Activated naive CD4-positive, alpha-beta T cell treated with anti-CD3 and anti-CD28 coated beads, Interleukin-2, amount 10 ng/mL, durations not matched to agents 7 days and 5 days (primary cell): Measurements from ENCODE around the gene LCLAT1.
A peak's percentile ranks its signal among the peaks of the same experiment; 100 is the strongest.
"Not testable (repeated sequence)": the region's sequence is repeated elsewhere in the genome, so short reads cannot be mapped to it uniquely, and the experiment has no call there.

Experiments used
- CTCF ChIA-PET: fragments of 350-600 bp; sonication (Branson Sonifier 250); formaldehyde crosslinking; loops from one replicate; lab custom pipeline; 2021; ENCODE audit warnings: antibody characterized with exemption; lab: Charles Lee
- DNase-seq: peaks from one replicate; pipeline ENCODE4 v3.0.0-alpha.2; 2020
- H3K27ac Mint-ChIP-seq: one replicate; pipeline ENCODE4 v1.8.0; 2021; ENCODE audit warnings: mild to moderate bottlenecking, moderate library complexity, mixed read lengths
- H3K27me3 Mint-ChIP-seq: one replicate; pipeline ENCODE4 v1.8.0; 2021; ENCODE audit warnings: mild to moderate bottlenecking, mixed read lengths
- H3K36me3 Mint-ChIP-seq: one replicate; pipeline ENCODE4 v1.8.0; 2021; ENCODE audit warnings: mixed read lengths
- H3K4me1 Mint-ChIP-seq: one replicate; pipeline ENCODE4 v1.8.0; 2021; ENCODE audit warnings: mixed read lengths
- H3K4me3 Mint-ChIP-seq: one replicate; pipeline ENCODE4 v1.8.0; 2021; ENCODE audit warnings: mild to moderate bottlenecking, moderate library complexity, mixed read lengths
- H3K9me3 Mint-ChIP-seq: one replicate; pipeline ENCODE4 v1.8.0; 2021; ENCODE audit warnings: mixed read lengths

The LCLAT1 gene

DNA sequence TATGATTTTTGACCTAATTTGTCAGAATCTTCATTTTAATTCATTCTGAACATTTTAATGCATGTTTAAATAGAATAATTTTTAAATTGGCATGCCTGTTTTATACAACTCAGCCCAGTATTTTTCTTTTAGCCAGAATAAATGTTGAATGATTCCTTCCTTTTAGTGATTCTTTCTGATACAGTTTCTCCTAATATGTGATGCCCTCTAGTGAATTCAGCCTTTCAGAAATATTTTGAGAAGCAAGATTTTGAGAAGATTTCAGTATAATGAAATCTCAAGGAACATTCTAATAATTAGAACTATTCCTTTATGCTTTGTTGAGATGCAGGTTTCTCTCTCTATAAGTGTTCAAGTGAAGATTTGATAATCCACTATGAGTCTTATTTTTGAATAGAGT, 28.5 kb downstream of the LCLAT1 start:
- no peak overlapping the region for H3K4me3 Mint-ChIP-seq
- H3K27me3 Mint-ChIP-seq: no peaks in the 10 kb centered on the region
- no peak overlapping the region for H3K27ac Mint-ChIP-seq
- CTCF ChIA-PET: interaction anchor here (0.7 to 4.0 kb wide), 10 partner anchors 9 to 311 kb away, joined by 3 to 17 read pairs (median 4); no protein-coding TSS in a partner anchor
- H3K36me3 Mint-ChIP-seq: peaks cover 4% of the 10 kb centered on the region
- peaks cover 3% of the 10 kb centered on the region for H3K4me1 Mint-ChIP-seq
- no peak for DNase-seq
- no peaks in the 10 kb centered on the region for H3K9me3 Mint-ChIP-seq

DNA sequence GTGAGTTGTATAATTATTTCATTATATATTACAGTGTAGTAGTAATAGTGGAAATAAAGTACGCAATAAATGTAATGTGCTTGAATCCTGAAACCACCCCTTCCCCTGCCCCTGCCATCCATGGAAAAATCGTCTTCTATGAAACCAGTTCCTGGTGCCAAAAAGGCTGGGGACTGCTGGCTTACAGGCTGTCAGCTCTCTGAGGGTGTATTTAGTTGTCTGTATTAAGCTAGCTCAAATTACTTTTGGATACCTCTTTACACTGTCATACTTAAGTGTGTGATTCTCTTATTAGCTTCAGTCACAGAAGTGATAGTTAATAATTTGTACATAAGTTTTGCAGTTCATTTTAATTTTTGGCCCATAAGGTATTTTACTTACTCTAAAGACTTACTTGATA, 29.6 kb downstream of the LCLAT1 start:
- H3K36me3 Mint-ChIP-seq: peaks cover 8% of the 10 kb centered on the region
- peaks cover 1% of the 10 kb centered on the region for H3K4me1 Mint-ChIP-seq
- no peak overlapping the region for H3K4me3 Mint-ChIP-seq
- no peak for DNase-seq
- no peaks in the 10 kb centered on the region for H3K9me3 Mint-ChIP-seq
- no peaks in the 10 kb centered on the region for H3K27me3 Mint-ChIP-seq
- CTCF ChIA-PET: interaction anchor here (1.2 to 4.0 kb wide), 5 partner anchors 141 to 312 kb away, joined by 3 to 17 read pairs (median 6); no protein-coding TSS in a partner anchor
- no peak overlapping the region for H3K27ac Mint-ChIP-seq

GRCh38 chr2:30480703-30481322, 33.8 kb downstream of the LCLAT1 start:
- H3K9me3 Mint-ChIP-seq: no peaks in the 10 kb centered on the region
- H3K27ac Mint-ChIP-seq: no peak overlapping the region
- H3K4me3 Mint-ChIP-seq: no peak overlapping the region

GRCh38 chr2:30481323-30481800, 34.3 kb downstream of the LCLAT1 start:
- CTCF ChIA-PET: interaction anchor here (0.6 kb wide), 1 partner anchor 60 kb away, joined by 3 read pairs; no protein-coding TSS in a partner anchor
- no peak for DNase-seq
- Mint-ChIP-seq H3K36me3 (peaks cover 12% of the 10 kb centered on the region), H3K9me3 (no peaks in the 10 kb centered on the region), H3K27me3 (no peaks in the 10 kb centered on the region), H3K27ac (no peak overlapping the region), H3K4me3 (no peak overlapping the region), H3K4me1 (no peaks in the 10 kb centered on the region)

More at GRCh38 chr2:30480703-30481322, 33.8 kb downstream of the LCLAT1 start:
- peaks cover 12% of the 10 kb centered on the region for H3K36me3 Mint-ChIP-seq
- CTCF ChIA-PET: interaction anchor here (0.6 to 1.2 kb wide), 2 partner anchors 59 to 316 kb away, joined by 3 read pairs; no protein-coding TSS in a partner anchor
- H3K27me3 Mint-ChIP-seq: no peaks in the 10 kb centered on the region
- DNase-seq: no peak
- no peaks in the 10 kb centered on the region for H3K4me1 Mint-ChIP-seq

DNA sequence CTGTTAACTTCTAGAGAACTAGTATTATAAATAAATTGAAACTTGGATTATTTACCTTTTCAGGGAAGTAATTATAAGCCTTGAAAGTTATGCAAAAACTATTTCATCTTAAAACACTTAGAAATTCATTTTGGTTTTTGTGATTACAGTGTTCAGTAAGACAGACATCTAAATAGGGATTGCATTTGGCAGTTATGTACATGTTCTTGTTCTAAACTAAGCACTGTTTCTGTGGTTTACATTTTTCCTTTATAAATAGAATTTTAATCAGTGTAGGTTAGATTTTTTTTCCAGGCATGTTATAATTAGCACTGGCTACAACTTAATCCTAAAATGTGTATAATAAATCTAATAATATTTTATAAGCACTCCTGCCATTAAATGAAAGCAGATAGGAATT, 35.0 kb downstream of the LCLAT1 start:
- no peaks in the 10 kb centered on the region for H3K4me1 Mint-ChIP-seq
- DNase-seq: no peak
- no peak overlapping the region for H3K27ac Mint-ChIP-seq
- no peaks in the 10 kb centered on the region for H3K27me3 Mint-ChIP-seq
- H3K4me3 Mint-ChIP-seq: no peak overlapping the region
- peaks cover 12% of the 10 kb centered on the region for H3K36me3 Mint-ChIP-seq
- H3K9me3 Mint-ChIP-seq: no peaks in the 10 kb centered on the region
- CTCF ChIA-PET: no interaction called here

GRCh38 chr2:30484145-30484544, 37.1 kb downstream of the LCLAT1 start:
- no peak for DNase-seq
- Mint-ChIP-seq H3K9me3 (no peaks in the 10 kb centered on the region), H3K36me3 (peaks cover 8% of the 10 kb centered on the region), H3K27ac (no peak overlapping the region), H3K27me3 (no peaks in the 10 kb centered on the region), H3K4me3 (no peak overlapping the region), H3K4me1 (peaks cover 3% of the 10 kb centered on the region)
- CTCF ChIA-PET: no interaction called here

GRCh38 chr2:30484995-30485394, 37.9 kb downstream of the LCLAT1 start:
- no peak overlapping the region for H3K27ac Mint-ChIP-seq
- H3K4me3 Mint-ChIP-seq: no peak overlapping the region
- no peaks in the 10 kb centered on the region for H3K9me3 Mint-ChIP-seq
- H3K4me1 Mint-ChIP-seq: peaks cover 3% of the 10 kb centered on the region
- CTCF ChIA-PET: no interaction called here
- no peaks in the 10 kb centered on the region for H3K27me3 Mint-ChIP-seq
- no peak for DNase-seq
- peaks cover 13% of the 10 kb centered on the region for H3K36me3 Mint-ChIP-seq

GRCh38 chr2:30486655-30487054, 39.6 kb downstream of the LCLAT1 start:
- Mint-ChIP-seq H3K9me3 (no peaks in the 10 kb centered on the region), H3K4me1 (peaks cover 3% of the 10 kb centered on the region), H3K27ac (no peak overlapping the region), H3K36me3 (peaks cover 9% of the 10 kb centered on the region), H3K4me3 (no peak overlapping the region), H3K27me3 (no peaks in the 10 kb centered on the region)
- no peak for DNase-seq
- CTCF ChIA-PET: no interaction called here

GRCh38 chr2:30487603-30488002, 40.6 kb downstream of the LCLAT1 start:
- H3K9me3 Mint-ChIP-seq: no peaks in the 10 kb centered on the region
- no peaks in the 10 kb centered on the region for H3K27me3 Mint-ChIP-seq
- CTCF ChIA-PET: no interaction called here
- H3K36me3 Mint-ChIP-seq: peaks cover 8% of the 10 kb centered on the region
- H3K27ac Mint-ChIP-seq: no peak overlapping the region
- no peak overlapping the region for H3K4me3 Mint-ChIP-seq
- peaks cover 3% of the 10 kb centered on the region for H3K4me1 Mint-ChIP-seq
- no peak for DNase-seq

- Mint-ChIP-seq H3K4me1 (peaks cover 3% of the 10 kb centered on the region), H3K9me3 (no peaks in the 10 kb centered on the region), H3K27me3 (no peaks in the 10 kb centered on the region), H3K36me3 (peaks cover 6% of the 10 kb centered on the region), H3K27ac (no peak overlapping the region), H3K4me3 (no peak overlapping the region)
- no peak for DNase-seq
- CTCF ChIA-PET: no interaction called here
These were observed 41.1 kb downstream of the LCLAT1 start for GRCh38 chr2:30488012-30488659.

GRCh38 chr2:30491225-30491624, 44.2 kb downstream of the LCLAT1 start:
- H3K4me1 Mint-ChIP-seq: peaks cover 5% of the 10 kb centered on the region
- H3K27me3 Mint-ChIP-seq: no peaks in the 10 kb centered on the region
- peaks cover 7% of the 10 kb centered on the region for H3K9me3 Mint-ChIP-seq
- H3K4me3 Mint-ChIP-seq: no peak overlapping the region
- peaks cover 4% of the 10 kb centered on the region for H3K36me3 Mint-ChIP-seq
- H3K27ac Mint-ChIP-seq: no peak overlapping the region
- CTCF ChIA-PET: no interaction called here
- DNase-seq: no peak

- Mint-ChIP-seq H3K27me3 (no peaks in the 10 kb centered on the region), H3K4me3 (no peak overlapping the region), H3K27ac (no peak overlapping the region), H3K36me3 (peaks cover 7% of the 10 kb centered on the region), H3K9me3 (peaks cover 13% of the 10 kb centered on the region), H3K4me1 (peaks cover 5% of the 10 kb centered on the region)
- no peak for DNase-seq
- CTCF ChIA-PET: interaction anchor here (0.7 kb wide), 1 partner anchor 18 kb away, joined by 3 read pairs; no protein-coding TSS in a partner anchor
These were observed 45.1 kb downstream of the LCLAT1 start for GRCh38 chr2:30492185-30492584.

DNA sequence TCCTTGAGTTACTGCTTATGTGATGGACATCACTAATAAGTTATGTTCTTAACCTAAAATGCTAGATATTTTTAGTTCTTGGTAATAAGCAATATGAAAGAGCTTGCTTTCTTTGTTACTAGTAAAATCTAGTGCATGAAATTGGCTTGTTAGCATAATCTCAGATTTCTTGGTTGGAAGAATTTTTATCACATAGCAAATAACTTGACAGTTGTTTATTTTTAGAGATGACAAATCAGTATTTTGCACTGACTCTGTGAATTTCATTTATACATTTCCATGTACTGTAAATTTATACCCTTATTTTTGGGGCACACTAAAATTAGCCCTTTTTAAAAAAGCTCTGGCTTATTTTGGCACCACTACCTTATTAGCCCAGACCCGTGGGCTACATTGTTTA, 45.6 kb downstream of the LCLAT1 start:
- H3K9me3 Mint-ChIP-seq: peaks cover 14% of the 10 kb centered on the region
- no peak overlapping the region for H3K4me3 Mint-ChIP-seq
- peaks cover 9% of the 10 kb centered on the region for H3K36me3 Mint-ChIP-seq
- CTCF ChIA-PET: interaction anchor here (0.7 kb wide), 1 partner anchor 17 kb away, joined by 3 read pairs; no protein-coding TSS in a partner anchor
- no peak overlapping the region for H3K27ac Mint-ChIP-seq
- DNase-seq: no peak
- H3K27me3 Mint-ChIP-seq: no peaks in the 10 kb centered on the region
- peaks cover 5% of the 10 kb centered on the region for H3K4me1 Mint-ChIP-seq

GRCh38 chr2:30493440-30493839, 46.4 kb downstream of the LCLAT1 start:
- DNase-seq: no peak
- Mint-ChIP-seq H3K36me3 (peaks cover 14% of the 10 kb centered on the region), H3K4me3 (no peak overlapping the region), H3K4me1 (peaks cover 5% of the 10 kb centered on the region), H3K27me3 (no peaks in the 10 kb centered on the region), H3K9me3 (peaks cover 22% of the 10 kb centered on the region), H3K27ac (no peak overlapping the region)
- CTCF ChIA-PET: no interaction called here

GRCh38 chr2:30495896-30496295, 48.9 kb downstream of the LCLAT1 start:
- CTCF ChIA-PET, H3K27me3 Mint-ChIP-seq, H3K4me3 Mint-ChIP-seq, DNase-seq, H3K4me1 Mint-ChIP-seq: not testable (repeated sequence)
- Mint-ChIP-seq H3K36me3 (peaks cover 19% of the 10 kb centered on the region), H3K9me3 (peaks cover 35% of the 10 kb centered on the region), H3K27ac (peak overlapping the region; percentile 9)
